Liver (tissue), 9 donors: ENCODE measurements around the gene RPA3. TPM values are rescaled to one million over a fixed set of nuclear protein-coding genes. Genes with fewer than 3 reads are reported as not detected.

ENCODE experiments used
- DNase-seq: peaks from one replicate; pipeline ENCODE4 v3.0.0-alpha.2; 2017; ENCODE audit warnings: low spot score
- H3K27ac ChIP-seq, 2 donors: one replicate each; pipeline ENCODE4 v1.7.0; 2013; ENCODE audit warnings: inconsistent platforms in 2 of 2, low read length in 2 of 2, control low read depth in 1 of 2, low read depth in 1 of 2, mild to moderate bottlenecking in 1 of 2
- H3K27me3 ChIP-seq, 4 donors: one replicate each; pipeline versions ENCODE4 v1.6.1 to v1.7.0; 2013; ENCODE audit warnings: low read length in 3 of 4, inconsistent platforms in 1 of 4, mild to moderate bottlenecking in 1 of 4, moderate library complexity in 1 of 4; ENCODE audit not compliant: control insufficient read depth in 4 of 4, insufficient read depth in 4 of 4
- H3K36me3 ChIP-seq, 4 donors: one replicate each; pipeline versions ENCODE4 v1.6.1 to v1.7.0; 2013; ENCODE audit warnings: low read length in 3 of 4, mild to moderate bottlenecking in 3 of 4, low read depth in 1 of 4, moderate library complexity in 1 of 4; ENCODE audit not compliant: control insufficient read depth in 4 of 4, insufficient read depth in 3 of 4
- H3K4me1 ChIP-seq, 4 donors: one replicate each; pipeline versions ENCODE4 v1.6.1 to v1.7.0; 2013; ENCODE audit warnings: low read length in 3 of 4, mild to moderate bottlenecking in 3 of 4, moderate library complexity in 1 of 4; ENCODE audit not compliant: control insufficient read depth in 4 of 4, insufficient read depth in 4 of 4
- H3K4me3 ChIP-seq, 3 donors: one replicate each; pipeline versions ENCODE4 v1.6.1 to v1.7.0; 2013; ENCODE audit warnings: low read length in 3 of 3, control low read depth in 1 of 3, low read depth in 1 of 3, mild to moderate bottlenecking in 1 of 3
- H3K9ac ChIP-seq, 2 donors: one replicate each; pipeline ENCODE4 v1.7.0; 2013; ENCODE audit warnings: low read length in 2 of 2, mild to moderate bottlenecking in 2 of 2, moderate library complexity in 2 of 2, control low read depth in 1 of 2, low read depth in 1 of 2
- H3K9me3 ChIP-seq, 4 donors: one replicate each; pipeline versions ENCODE4 v1.6.1 to v1.7.0; 2013; ENCODE audit warnings: low read length in 3 of 4; ENCODE audit not compliant: control insufficient read depth in 4 of 4
- EGR1 ChIP-seq, 2 donors: IDR thresholded peaks; 2 replicates each; pipeline ENCODE4 v1.6.1; 2016 to 2018; ENCODE audit warnings: antibody characterized with exemption in 2 of 2, low read depth in 2 of 2
- FOXA1 ChIP-seq: IDR thresholded peaks from 2 replicates; pipeline ENCODE4 v1.6.1; 2016; ENCODE audit warnings: antibody characterized with exemption
- FOXA2 ChIP-seq: IDR thresholded peaks from 2 replicates; pipeline ENCODE4 v1.6.1; 2016; ENCODE audit warnings: antibody characterized with exemption
- GABPA ChIP-seq, 2 donors: IDR thresholded peaks in 1 of 2; conservative IDR thresholded peaks in 1 of 2; 2 replicates each; pipeline ENCODE4 v1.6.1; 2016; ENCODE audit warnings: antibody characterized with exemption in 2 of 2, mild to moderate bottlenecking in 1 of 2, moderate library complexity in 1 of 2
- HNF4A ChIP-seq, 2 donors: conservative IDR thresholded peaks; 2 replicates each; pipeline ENCODE4 v1.6.1; 2016; ENCODE audit warnings: antibody characterized with exemption in 2 of 2, mild to moderate bottlenecking in 2 of 2
- HNF4G ChIP-seq: IDR thresholded peaks from 2 replicates; pipeline ENCODE4 v1.6.1; 2016; ENCODE audit warnings: antibody characterized with exemption
- JUND ChIP-seq, 2 donors: IDR thresholded peaks; 2 replicates each; pipeline ENCODE4 v1.6.1; 2016; ENCODE audit warnings: antibody characterized with exemption in 2 of 2
- MAX ChIP-seq: IDR thresholded peaks from 2 replicates; pipeline ENCODE4 v1.6.1; 2016; ENCODE audit warnings: antibody characterized with exemption
- NR2F2 ChIP-seq: IDR thresholded peaks from 2 replicates; pipeline ENCODE4 v1.6.1; 2016; ENCODE audit warnings: antibody characterized with exemption
- RAD21 ChIP-seq, 2 donors: IDR thresholded peaks; 2 replicates each; pipeline ENCODE4 v1.6.1; 2016; ENCODE audit warnings: antibody characterized with exemption in 2 of 2, mild to moderate bottlenecking in 2 of 2
- REST ChIP-seq: IDR thresholded peaks from 2 replicates; pipeline ENCODE4 v1.6.1; 2016; ENCODE audit warnings: antibody characterized with exemption, mild to moderate bottlenecking
- RXRA ChIP-seq, 2 donors: IDR thresholded peaks; 2 replicates each; pipeline ENCODE4 v1.6.1; 2017 to 2018; ENCODE audit warnings: antibody characterized with exemption in 2 of 2, mild to moderate bottlenecking in 1 of 2
- SP1 ChIP-seq: IDR thresholded peaks from 2 replicates; pipeline ENCODE4 v1.6.1; 2018; ENCODE audit warnings: antibody characterized with exemption, mild to moderate bottlenecking
- TAF1 ChIP-seq: conservative IDR thresholded peaks from 2 replicates; pipeline ENCODE4 v1.6.1; 2016; ENCODE audit warnings: antibody characterized with exemption, mild to moderate bottlenecking
- WGBS: extraction: QIAGEN DNeasy Blood & Tissue Kit; methylation state at CpG from one replicate; pipeline ENCODE4 v1.1.7; 2013; 5-methylcytosine and 5-hydroxymethylcytosine counted together
- polyA plus RNA-seq, 2 donors: library from polyadenylated mRNA; stranded (reverse) in 1 of 2; unstranded in 1 of 2; fragments of 200-250 nt in 1 of 2; fragments of >200 nt in 1 of 2; fragmentation: Nextera tagmentation in 1 of 2; extraction: Ambion mirVana in 1 of 2; gene quantifications; one replicate each; pipeline versions ENCODE4 v1.2.1 to v1.2.3, GENCODE V29; 2013 to 2015
- total RNA-seq, 2 donors: library from RNA; depleted of rRNA; stranded (reverse); fragments of >200 nt; gene quantifications; one replicate each; pipeline ENCODE4 v1.2.3, GENCODE V29; 2014
- TF ChIP-seq, protein P1 (sequence below): fragments of 150-350 bp; IDR thresholded peaks from 2 replicates; pipeline ENCODE4 v1.5.1; 2017; ENCODE audit warnings: improper control_type of control experiment, low read depth, low read length; ENCODE audit not compliant: missing input control
- TF ChIP-seq, protein P2 (sequence below): IDR thresholded peaks from 2 replicates; pipeline ENCODE4 v1.6.1; 2016; ENCODE audit warnings: antibody characterized with exemption
- donor health status: healthy.
- donor health status: healthy.
- donor health status: healthy.
- donor health status: healthy.
- donor health status: healthy.

The RPA3 gene
- total and polyA plus RNA-seq, 4 donors: 13.0 to 53.1 (median 18.6) TPM

DNA sequence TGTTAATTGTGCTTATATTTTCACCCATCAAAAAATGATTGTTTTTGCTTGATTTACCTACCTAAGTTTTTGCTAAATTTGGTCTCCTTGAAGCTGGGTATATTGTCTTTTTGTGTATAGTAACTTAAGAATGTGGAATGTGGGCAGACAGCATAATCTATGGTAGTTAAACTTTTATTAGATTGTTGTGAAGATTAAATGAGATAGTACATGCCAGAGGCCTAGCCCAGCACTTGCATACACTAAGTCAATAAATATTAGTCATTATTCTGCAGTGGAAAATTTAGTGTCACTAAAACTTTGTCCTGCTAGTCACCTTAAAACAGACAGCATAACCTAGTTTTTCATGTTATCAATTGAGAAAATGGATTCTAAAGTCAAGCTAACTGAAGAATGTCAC is 19.3 kb upstream of the RPA3 start:
- no peak overlapping the region for H3K4me3 ChIP-seq
- TF ChIP-seq HNF4A (conservative IDR thresholded peaks at IDR 0.05): no peak
- TF ChIP-seq, protein P1, sequence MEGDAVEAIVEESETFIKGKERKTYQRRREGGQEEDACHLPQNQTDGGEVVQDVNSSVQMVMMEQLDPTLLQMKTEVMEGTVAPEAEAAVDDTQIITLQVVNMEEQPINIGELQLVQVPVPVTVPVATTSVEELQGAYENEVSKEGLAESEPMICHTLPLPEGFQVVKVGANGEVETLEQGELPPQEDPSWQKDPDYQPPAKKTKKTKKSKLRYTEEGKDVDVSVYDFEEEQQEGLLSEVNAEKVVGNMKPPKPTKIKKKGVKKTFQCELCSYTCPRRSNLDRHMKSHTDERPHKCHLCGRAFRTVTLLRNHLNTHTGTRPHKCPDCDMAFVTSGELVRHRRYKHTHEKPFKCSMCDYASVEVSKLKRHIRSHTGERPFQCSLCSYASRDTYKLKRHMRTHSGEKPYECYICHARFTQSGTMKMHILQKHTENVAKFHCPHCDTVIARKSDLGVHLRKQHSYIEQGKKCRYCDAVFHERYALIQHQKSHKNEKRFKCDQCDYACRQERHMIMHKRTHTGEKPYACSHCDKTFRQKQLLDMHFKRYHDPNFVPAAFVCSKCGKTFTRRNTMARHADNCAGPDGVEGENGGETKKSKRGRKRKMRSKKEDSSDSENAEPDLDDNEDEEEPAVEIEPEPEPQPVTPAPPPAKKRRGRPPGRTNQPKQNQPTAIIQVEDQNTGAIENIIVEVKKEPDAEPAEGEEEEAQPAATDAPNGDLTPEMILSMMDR: no peak
- TF ChIP-seq FOXA1: no peak
- TF ChIP-seq GABPA (IDR thresholded peaks at IDR 0.05 in 1 of 2, conservative IDR thresholded peaks at IDR 0.05 in 1 of 2): no peak
- TF ChIP-seq JUND (IDR thresholded peaks at IDR 0.05): no peak
- TF ChIP-seq, protein P2, sequence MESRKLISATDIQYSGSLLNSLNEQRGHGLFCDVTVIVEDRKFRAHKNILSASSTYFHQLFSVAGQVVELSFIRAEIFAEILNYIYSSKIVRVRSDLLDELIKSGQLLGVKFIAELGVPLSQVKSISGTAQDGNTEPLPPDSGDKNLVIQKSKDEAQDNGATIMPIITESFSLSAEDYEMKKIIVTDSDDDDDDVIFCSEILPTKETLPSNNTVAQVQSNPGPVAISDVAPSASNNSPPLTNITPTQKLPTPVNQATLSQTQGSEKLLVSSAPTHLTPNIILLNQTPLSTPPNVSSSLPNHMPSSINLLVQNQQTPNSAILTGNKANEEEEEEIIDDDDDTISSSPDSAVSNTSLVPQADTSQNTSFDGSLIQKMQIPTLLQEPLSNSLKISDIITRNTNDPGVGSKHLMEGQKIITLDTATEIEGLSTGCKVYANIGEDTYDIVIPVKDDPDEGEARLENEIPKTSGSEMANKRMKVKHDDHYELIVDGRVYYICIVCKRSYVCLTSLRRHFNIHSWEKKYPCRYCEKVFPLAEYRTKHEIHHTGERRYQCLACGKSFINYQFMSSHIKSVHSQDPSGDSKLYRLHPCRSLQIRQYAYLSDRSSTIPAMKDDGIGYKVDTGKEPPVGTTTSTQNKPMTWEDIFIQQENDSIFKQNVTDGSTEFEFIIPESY: no peak
- TF ChIP-seq MAX: no peak
- no peak for TF ChIP-seq SP1
- TF ChIP-seq RAD21 (IDR thresholded peaks at IDR 0.05): no peak
- H3K4me1 ChIP-seq: peaks cover 0 to 3% (median 0%) of the 10 kb centered on the region in 4 donors
- no peak overlapping the region for H3K9ac ChIP-seq
- no peak for DNase-seq
- no peaks in the 10 kb centered on the region for H3K9me3 ChIP-seq
- no peak overlapping the region for H3K27ac ChIP-seq
- H3K27me3 ChIP-seq: no peaks in the 10 kb centered on the region
- H3K36me3 ChIP-seq: peaks cover 0 to 2% (median 0%) of the 10 kb centered on the region in 4 donors

DNA sequence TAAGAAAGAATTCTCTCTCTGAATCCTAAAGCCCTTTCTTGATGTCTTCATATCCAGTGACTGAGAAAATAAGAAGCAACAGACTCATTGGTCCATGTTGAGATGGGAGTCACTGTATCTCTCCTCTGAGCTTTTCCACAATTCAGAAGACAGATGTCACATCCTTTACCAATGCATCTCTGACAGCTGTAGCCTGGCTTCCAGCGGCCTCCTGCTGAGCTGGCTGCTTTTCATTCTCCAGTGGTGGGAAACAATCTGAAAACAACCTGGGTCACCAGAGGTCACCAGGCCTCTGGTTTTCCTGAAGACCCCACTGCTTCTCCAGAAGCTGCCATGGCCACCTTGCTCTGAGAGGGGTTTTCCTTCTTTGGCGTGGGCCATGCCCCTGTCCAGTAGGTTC is 18.3 kb upstream of the RPA3 start:
- no peak for TF ChIP-seq HNF4G
- TF ChIP-seq JUND (IDR thresholded peaks at IDR 0.05): no peak
- no peak for TF ChIP-seq RXRA (IDR thresholded peaks at IDR 0.05)
- no peak for TF ChIP-seq FOXA2
- no peak for TF ChIP-seq TAF1
- TF ChIP-seq GABPA (IDR thresholded peaks at IDR 0.05 in 1 of 2, conservative IDR thresholded peaks at IDR 0.05 in 1 of 2): no peak
- TF ChIP-seq SP1: no peak
- TF ChIP-seq, protein P1: no peak
- TF ChIP-seq EGR1 (IDR thresholded peaks at IDR 0.05; ENCODE audit: low read depth in 2 of 2): no peak
- TF ChIP-seq, protein P2: no peak
- TF ChIP-seq NR2F2: no peak
- no peak for TF ChIP-seq RAD21 (IDR thresholded peaks at IDR 0.05)
- no peak for TF ChIP-seq MAX
- TF ChIP-seq REST: no peak
- no peak for TF ChIP-seq HNF4A (conservative IDR thresholded peaks at IDR 0.05)
- Histone ChIP-seq H3K27me3 (no peaks in the 10 kb centered on the region), H3K36me3 (peaks cover 0 to 2% (median 0%) of the 10 kb centered on the region in 4 donors), H3K9me3 (no peaks in the 10 kb centered on the region), H3K9ac (no peak overlapping the region), H3K4me1 (peaks cover 0 to 3% (median 0%) of the 10 kb centered on the region in 4 donors), H3K4me3 (no peak overlapping the region), H3K27ac (no peak overlapping the region)
- 91% methylated on average over 2 of the region's 2 CpGs for WGBS
- DNase-seq: no peak
